KBM-7 (cell line): Measurements from ENCODE around the gene CXorf51A.
"Not testable (repeated sequence)": the region's sequence is repeated elsewhere in the genome, so short reads cannot be mapped to it uniquely, and the experiment has no call there.

Source experiments
- DNase-seq: peaks from one replicate; pipeline ENCODE4 v3.0.0-alpha.2; 2015
- in situ Hi-C: fragments of 300-500 bp; cut with MboI; formaldehyde crosslinking; loops from 2 replicates; pipeline ENCODE4 v1.14.3; 2020; ENCODE audit warnings: low sequenced_read_pairs, low pct_unique_long_range_greater_than_20kb, mixed read lengths

The CXorf51A gene

DNA sequence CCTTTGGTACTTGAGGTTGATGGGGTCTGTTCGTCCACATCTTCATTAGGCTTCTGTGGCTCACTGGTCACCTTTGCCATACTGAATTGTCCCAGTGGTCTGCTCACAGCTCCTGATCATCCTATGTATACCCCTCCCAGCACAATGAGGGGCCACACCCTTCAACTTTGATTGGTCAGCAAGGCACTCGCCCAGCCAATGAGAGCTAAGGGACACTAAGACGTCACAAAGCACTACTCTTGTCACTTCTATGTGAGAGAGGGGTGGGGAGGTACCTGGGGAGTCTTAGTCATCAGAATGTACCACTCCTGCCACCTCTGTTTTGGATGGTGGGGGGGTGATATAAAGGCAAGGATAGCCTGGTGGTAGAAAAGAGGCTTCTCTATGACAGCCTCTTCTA is at the start of gene CXorf51A:
TSS of gene CXorf51A (minus strand) at position 101 of the 400 bp plus-strand sequence. CDS start at position 80, 21 bp downstream.
- in situ Hi-C loops, DNase-seq: not testable (repeated sequence)

GRCh38 chrX:146863566-146863965 is 49.0 kb upstream of the CXorf51A start:
- DNase-seq, result peak; percentile 8
- in situ Hi-C loops, result no loop called here

- in situ Hi-C loops, result no loop called here
Measured at GRCh38 chrX:146854281-146854680, 39.7 kb upstream of the CXorf51A start.

DNA sequence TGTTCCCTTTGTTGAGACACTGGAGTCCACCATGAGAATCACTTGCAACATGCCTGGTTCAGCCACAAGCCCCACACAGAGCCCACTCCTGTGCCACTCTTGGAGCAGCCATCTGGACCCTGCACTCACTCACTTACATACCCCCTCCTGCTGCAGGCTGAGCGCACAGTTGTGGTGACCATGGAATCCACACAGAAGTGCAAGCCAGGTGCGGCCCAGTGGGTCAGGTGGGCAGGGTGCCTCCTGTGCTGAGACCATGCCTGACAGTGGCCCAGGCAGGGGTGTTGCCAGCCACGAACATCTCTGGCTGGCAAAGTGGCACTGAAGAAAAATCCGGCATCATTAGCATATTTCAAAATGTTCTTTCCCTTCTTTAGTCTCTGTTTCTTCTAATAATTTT is 17.4 kb upstream of the CXorf51A start:
- in situ Hi-C loops, result no loop called here
- no peak for DNase-seq

More at GRCh38 chrX:146854281-146854680, 39.7 kb upstream of the CXorf51A start:
- DNase-seq, result no peak

- in situ Hi-C loops, DNase-seq: not testable (repeated sequence)
Measured at GRCh38 chrX:146809471-146809870, 5.1 kb downstream of the CXorf51A start, which contains the start of gene CXorf51B. CXorf51B (plus strand) TSS chrX:146809771; CDS start chrX:146809792, 21 bp downstream.
